ENCODE results near the gene FAM120A.

The FAM120A gene

GRCh38 chr9:93417538-93417937 is 33.9 kb upstream of the FAM120A start:
- H3K4me3 ChIP-seq (ENCODE audit: low read length), result no peak overlapping the region
- no peak for DNase-seq (ENCODE audit: low read depth)
- no peak for TF ChIP-seq CTCF (conservative IDR thresholded peaks at IDR 0.05; ENCODE audit: low read length)

- no peak for DNase-seq (ENCODE audit: low read depth)
- no peak overlapping the region for H3K4me3 ChIP-seq (ENCODE audit: low read length)
- TF ChIP-seq CTCF (conservative IDR thresholded peaks at IDR 0.05; ENCODE audit: low read length), result no peak
These were observed 32.5 kb upstream of the FAM120A start for GRCh38 chr9:93419023-93419422.

- DNase-seq (ENCODE audit: low read depth), result no peak
- no peak overlapping the region for H3K4me3 ChIP-seq (ENCODE audit: low read length)
- no peak for TF ChIP-seq CTCF (conservative IDR thresholded peaks at IDR 0.05; ENCODE audit: low read length)
These were observed 28.4 kb upstream of the FAM120A start for GRCh38 chr9:93422977-93423616.

- H3K4me3 ChIP-seq (ENCODE audit: low read length), result no peak overlapping the region
- no peak for TF ChIP-seq CTCF (conservative IDR thresholded peaks at IDR 0.05; ENCODE audit: low read length)
- DNase-seq (ENCODE audit: low read depth), result no peak
These were observed 23.7 kb upstream of the FAM120A start for GRCh38 chr9:93427655-93428379.

- H3K4me3 ChIP-seq (ENCODE audit: low read length), result no peak overlapping the region
- no peak for DNase-seq (ENCODE audit: low read depth)
- no peak for TF ChIP-seq CTCF (conservative IDR thresholded peaks at IDR 0.05; ENCODE audit: low read length)
These were observed 19.9 kb upstream of the FAM120A start for GRCh38 chr9:93431539-93432105.

- H3K4me3 ChIP-seq (ENCODE audit: low read length), result no peak overlapping the region
- no peak for DNase-seq (ENCODE audit: low read depth)
- no peak for TF ChIP-seq CTCF (conservative IDR thresholded peaks at IDR 0.05; ENCODE audit: low read length)
These were observed 18.5 kb upstream of the FAM120A start for GRCh38 chr9:93432964-93433363.

- no peak overlapping the region for H3K4me3 ChIP-seq (ENCODE audit: low read length)
- DNase-seq (ENCODE audit: low read depth), result no peak
- no peak for TF ChIP-seq CTCF (conservative IDR thresholded peaks at IDR 0.05; ENCODE audit: low read length)
These were observed 17.4 kb upstream of the FAM120A start for GRCh38 chr9:93434056-93434455.
